Loucy (cell line): ENCODE results near the gene LGALS9.
"Not testable (repeated sequence)": the region's sequence is repeated elsewhere in the genome, so short reads cannot be mapped to it uniquely, and the experiment has no call there.

ENCODE experiments used
- H2AFZ ChIP-seq: fragments of 200-600 bp; sonication (generic); 2 replicates; pipeline ENCODE4 v1.6.0; 2016; ENCODE audit warnings: antibody characterized with exemption, mild to moderate bottlenecking, low read length, moderate library complexity
- H3F3A ChIP-seq: fragments of 200-600 bp; 2 replicates; pipeline ENCODE4 v1.6.0; 2016; ENCODE audit warnings: antibody characterized with exemption, low read depth, mild to moderate bottlenecking
- H3K27me3 ChIP-seq: fragments of 200-600 bp; sonication (generic); 2 replicates; pipeline ENCODE4 v1.6.1; 2014; ENCODE audit warnings: low read length, mild to moderate bottlenecking; ENCODE audit not compliant: insufficient read depth, poor library complexity, severe bottlenecking
- H3K36me3 ChIP-seq: fragments of 200-600 bp; sonication (generic); 2 replicates; pipeline ENCODE4 v1.6.1; 2016; ENCODE audit warnings: low read length; ENCODE audit not compliant: insufficient read depth
- H3K4me1 ChIP-seq: fragments of 200-600 bp; sonication (generic); 2 replicates; pipeline ENCODE4 v1.5.1; 2014; ENCODE audit warnings: low read length, mild to moderate bottlenecking; ENCODE audit not compliant: insufficient read depth, poor library complexity, severe bottlenecking
- H3K4me2 ChIP-seq: fragments of 200-600 bp; sonication (generic); 2 replicates; pipeline ENCODE4 v1.6.0; 2014; ENCODE audit warnings: antibody characterized with exemption, low read length, low read depth, mild to moderate bottlenecking; ENCODE audit not compliant: poor library complexity, severe bottlenecking
- H3K4me3 ChIP-seq: fragments of 200-600 bp; sonication (generic); 2 replicates; pipeline ENCODE4 v1.5.1; 2014; ENCODE audit warnings: low read length, mild to moderate bottlenecking, mixed read lengths; ENCODE audit not compliant: poor library complexity, severe bottlenecking
- H3K79me2 ChIP-seq: fragments of 200-600 bp; sonication (generic); 2 replicates; pipeline ENCODE4 v1.6.1; 2014; ENCODE audit warnings: low read length; ENCODE audit not compliant: insufficient read depth
- H3K9ac ChIP-seq: fragments of 200-600 bp; sonication (generic); 2 replicates; pipeline ENCODE4 v1.6.0; 2014; ENCODE audit warnings: mild to moderate bottlenecking, low read depth, low read length, moderate library complexity; ENCODE audit not compliant: poor library complexity, severe bottlenecking
- H3K9me2 ChIP-seq: fragments of 200-600 bp; sonication (generic); replicated peaks from 2 replicates; pipeline ENCODE4 v1.6.1; 2016; ENCODE audit warnings: low read depth, low read length, mixed read lengths
- H3K9me3 ChIP-seq: fragments of 200-600 bp; sonication (generic); 2 replicates; pipeline ENCODE4 v1.6.1; 2014; ENCODE audit warnings: mild to moderate bottlenecking, antibody characterized with exemption, low read length, low read depth; ENCODE audit not compliant: insufficient read depth
- H4K20me1 ChIP-seq: fragments of 200-600 bp; sonication (generic); 2 replicates; pipeline ENCODE4 v1.6.0; 2014; ENCODE audit warnings: antibody characterized with exemption, low read length, mild to moderate bottlenecking; ENCODE audit not compliant: insufficient read depth, poor library complexity, severe bottlenecking
- EZH2phosphoT487 ChIP-seq: fragments of 200-600 bp; IDR thresholded peaks from 2 replicates; pipeline ENCODE4 v1.6.1; 2018; ENCODE audit warnings: antibody characterized with exemption, mild to moderate bottlenecking, moderate library complexity, borderline replicate concordance
- TF ChIP-seq, protein P1 (sequence below): fragments of 200-600 bp; sonication (generic); conservative IDR thresholded peaks from 2 replicates; pipeline ENCODE4 v1.5.1; 2014; ENCODE audit warnings: mild to moderate bottlenecking, antibody characterized with exemption, low read length

LGALS9 gene

DNA sequence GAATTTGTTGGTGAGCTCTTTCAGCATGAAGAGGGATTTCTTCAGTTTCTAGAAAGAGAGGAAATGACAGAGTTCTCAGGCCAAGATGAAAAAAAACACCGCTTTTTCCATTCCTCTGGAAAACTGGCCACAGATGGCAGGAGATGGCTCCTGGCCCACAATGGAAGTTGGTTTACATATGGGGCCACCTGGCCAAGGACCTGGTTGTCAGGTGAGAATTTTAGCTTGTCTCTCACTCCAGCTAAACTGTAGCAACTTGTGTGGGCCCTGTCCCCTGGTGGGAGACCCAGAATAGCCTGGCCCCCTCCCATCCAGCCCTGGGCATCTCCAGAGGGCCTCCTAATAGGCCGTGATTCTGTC is 33.6 kb downstream of the LGALS9 start:
- Histone ChIP-seq H4K20me1 (no peaks in the 10 kb centered on the region), H3K36me3 (no peaks in the 10 kb centered on the region)

DNA sequence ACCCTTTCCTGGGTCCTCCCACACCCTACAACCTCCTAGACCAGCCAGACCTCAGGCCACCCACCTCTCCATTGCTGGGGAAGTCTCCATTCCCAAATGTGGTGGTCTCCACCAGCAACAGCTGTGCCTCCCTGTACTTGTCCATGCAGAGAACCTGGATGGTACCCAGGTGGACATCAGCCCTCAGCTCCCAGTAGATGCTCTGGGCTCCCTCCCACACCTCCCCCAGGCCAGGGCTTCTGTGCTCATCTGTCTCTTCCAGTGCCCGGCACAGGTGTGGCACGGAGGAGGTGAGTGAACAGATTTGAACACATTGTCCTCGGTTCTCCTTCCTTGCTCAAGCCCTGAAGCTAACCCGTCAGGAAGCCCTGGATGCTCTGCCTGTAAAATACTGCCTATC is 34.6 kb downstream of the LGALS9 start:
- Histone ChIP-seq H3K36me3 (no peaks in the 10 kb centered on the region), H2AFZ (no peak overlapping the region), H4K20me1 (no peaks in the 10 kb centered on the region), H3K9ac (no peak overlapping the region), H3K9me3 (no peaks in the 10 kb centered on the region), H3K4me3 (no peak overlapping the region), H3F3A (no peaks in the 10 kb centered on the region), H3K79me2 (no peaks in the 10 kb centered on the region), H3K9me2 (no peaks in the 10 kb centered on the region), H3K27me3 (no peaks in the 10 kb centered on the region), H3K4me1 (no peaks in the 10 kb centered on the region), H3K4me2 (no peak overlapping the region)
- TF ChIP-seq, protein P1, sequence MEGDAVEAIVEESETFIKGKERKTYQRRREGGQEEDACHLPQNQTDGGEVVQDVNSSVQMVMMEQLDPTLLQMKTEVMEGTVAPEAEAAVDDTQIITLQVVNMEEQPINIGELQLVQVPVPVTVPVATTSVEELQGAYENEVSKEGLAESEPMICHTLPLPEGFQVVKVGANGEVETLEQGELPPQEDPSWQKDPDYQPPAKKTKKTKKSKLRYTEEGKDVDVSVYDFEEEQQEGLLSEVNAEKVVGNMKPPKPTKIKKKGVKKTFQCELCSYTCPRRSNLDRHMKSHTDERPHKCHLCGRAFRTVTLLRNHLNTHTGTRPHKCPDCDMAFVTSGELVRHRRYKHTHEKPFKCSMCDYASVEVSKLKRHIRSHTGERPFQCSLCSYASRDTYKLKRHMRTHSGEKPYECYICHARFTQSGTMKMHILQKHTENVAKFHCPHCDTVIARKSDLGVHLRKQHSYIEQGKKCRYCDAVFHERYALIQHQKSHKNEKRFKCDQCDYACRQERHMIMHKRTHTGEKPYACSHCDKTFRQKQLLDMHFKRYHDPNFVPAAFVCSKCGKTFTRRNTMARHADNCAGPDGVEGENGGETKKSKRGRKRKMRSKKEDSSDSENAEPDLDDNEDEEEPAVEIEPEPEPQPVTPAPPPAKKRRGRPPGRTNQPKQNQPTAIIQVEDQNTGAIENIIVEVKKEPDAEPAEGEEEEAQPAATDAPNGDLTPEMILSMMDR, result no peak
- no peak for TF ChIP-seq EZH2phosphoT487

More for the DNA sequence above, 33.6 kb downstream of the LGALS9 start:
- TF ChIP-seq, protein P1, result no peak
- Histone ChIP-seq H3F3A (no peaks in the 10 kb centered on the region), H3K9me3 (no peaks in the 10 kb centered on the region), H3K4me1 (no peaks in the 10 kb centered on the region), H3K4me2 (no peak overlapping the region), H3K27me3 (no peaks in the 10 kb centered on the region), H3K4me3 (no peak overlapping the region), H3K9ac (no peak overlapping the region), H3K9me2 (no peaks in the 10 kb centered on the region), H3K79me2 (no peaks in the 10 kb centered on the region), H2AFZ (no peak overlapping the region)

DNA sequence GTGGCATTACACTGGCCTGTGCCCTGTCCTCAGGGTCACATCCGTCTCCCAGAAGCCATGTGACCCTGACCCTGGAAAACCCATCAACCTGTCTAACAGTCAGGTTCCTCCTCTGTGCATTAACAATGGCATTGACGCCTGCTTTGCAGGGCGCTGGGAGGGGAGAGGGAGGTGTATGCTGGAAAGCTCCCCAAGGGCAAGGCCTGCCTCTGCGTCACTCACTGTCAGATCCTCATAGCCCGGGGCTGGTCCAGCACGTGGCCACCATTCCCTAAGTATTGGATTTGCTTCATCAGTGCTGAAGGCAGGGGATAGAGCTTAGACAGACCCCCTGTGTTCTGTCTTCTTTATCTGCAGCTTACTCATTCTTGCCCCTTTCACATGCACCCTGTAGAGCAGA is 35.3 kb downstream of the LGALS9 start:
- H2AFZ ChIP-seq, H3K9me3 ChIP-seq, H3K4me1 ChIP-seq, H3K9me2 ChIP-seq, H3K27me3 ChIP-seq, H4K20me1 ChIP-seq, H3K79me2 ChIP-seq, H3K4me3 ChIP-seq, H3K36me3 ChIP-seq, H3F3A ChIP-seq, H3K9ac ChIP-seq, H3K4me2 ChIP-seq: not testable (repeated sequence)

DNA sequence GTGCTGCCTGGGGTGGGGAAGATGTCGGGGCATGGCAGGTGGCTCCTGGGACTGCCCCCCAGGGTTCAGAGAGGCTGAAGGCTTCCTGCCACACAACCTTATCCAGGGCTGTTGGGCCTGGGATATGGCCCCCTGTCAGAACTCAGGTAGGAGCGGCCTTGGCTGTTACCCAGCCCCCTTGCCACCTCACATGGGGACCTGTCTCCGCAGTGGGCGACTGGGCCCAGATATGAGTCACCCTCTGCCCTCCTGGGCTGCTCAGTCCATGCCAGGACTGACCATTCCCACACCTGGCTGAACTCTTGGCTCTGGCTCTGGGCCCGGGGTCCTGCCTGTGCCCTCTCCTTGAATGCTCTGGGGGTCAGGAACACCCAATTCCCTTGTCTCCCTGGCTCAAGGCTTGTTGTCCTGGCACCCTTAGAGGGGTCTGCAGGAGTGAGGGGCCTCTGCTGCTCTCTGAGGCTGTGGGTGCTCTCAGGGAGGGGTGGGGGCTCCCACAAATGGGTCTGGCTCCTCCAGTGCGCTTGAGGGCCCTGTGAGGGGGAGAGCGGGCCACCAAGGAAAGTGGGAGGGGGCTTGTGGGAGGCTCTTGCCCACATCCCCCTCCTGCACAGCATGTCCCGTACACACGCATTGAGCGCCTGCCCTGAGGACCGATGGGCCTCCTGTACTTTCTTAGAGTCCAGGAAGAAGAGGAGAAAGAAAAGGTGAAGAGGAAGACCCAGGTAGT is 36.0 kb downstream of the LGALS9 start:
- Histone ChIP-seq H3K9me3 (no peaks in the 10 kb centered on the region), H3K9ac (no peak overlapping the region)

More for the DNA sequence above, 36.0 kb downstream of the LGALS9 start:
- Histone ChIP-seq H3K79me2 (no peaks in the 10 kb centered on the region), H3K4me3 (no peak overlapping the region), H3K4me1 (no peaks in the 10 kb centered on the region), H3K4me2 (no peak overlapping the region), H3F3A (no peaks in the 10 kb centered on the region), H3K27me3 (no peaks in the 10 kb centered on the region), H4K20me1 (no peaks in the 10 kb centered on the region), H3K36me3 (no peaks in the 10 kb centered on the region), H3K9me2 (no peaks in the 10 kb centered on the region), H2AFZ (no peak overlapping the region)
- TF ChIP-seq EZH2phosphoT487, result no peak
- TF ChIP-seq, protein P1, result no peak
